Hindlimb muscle (tissue), 1 donor: ENCODE data around the gene IL1A. TPM values are rescaled to one million over a fixed set of nuclear protein-coding genes. Genes with fewer than 3 reads are reported as not detected.
"Not testable (repeated sequence)": the region's sequence is repeated elsewhere in the genome, so short reads cannot be mapped to it uniquely, and the experiment has no call there.

Source experiments
- DNase-seq: peaks from one replicate; pipeline ENCODE4 v3.0.0-alpha.2; 2013
- polyA plus RNA-seq: library from polyadenylated mRNA; unstranded; fragments of 120-200 nt; gene quantifications from one replicate; pipeline ENCODE4 v1.2.1, GENCODE V29; 2013; ENCODE audit not compliant: insufficient read length

IL1A gene, protein sequence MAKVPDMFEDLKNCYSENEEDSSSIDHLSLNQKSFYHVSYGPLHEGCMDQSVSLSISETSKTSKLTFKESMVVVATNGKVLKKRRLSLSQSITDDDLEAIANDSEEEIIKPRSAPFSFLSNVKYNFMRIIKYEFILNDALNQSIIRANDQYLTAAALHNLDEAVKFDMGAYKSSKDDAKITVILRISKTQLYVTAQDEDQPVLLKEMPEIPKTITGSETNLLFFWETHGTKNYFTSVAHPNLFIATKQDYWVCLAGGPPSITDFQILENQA
- not detected for polyA plus RNA-seq

DNA sequence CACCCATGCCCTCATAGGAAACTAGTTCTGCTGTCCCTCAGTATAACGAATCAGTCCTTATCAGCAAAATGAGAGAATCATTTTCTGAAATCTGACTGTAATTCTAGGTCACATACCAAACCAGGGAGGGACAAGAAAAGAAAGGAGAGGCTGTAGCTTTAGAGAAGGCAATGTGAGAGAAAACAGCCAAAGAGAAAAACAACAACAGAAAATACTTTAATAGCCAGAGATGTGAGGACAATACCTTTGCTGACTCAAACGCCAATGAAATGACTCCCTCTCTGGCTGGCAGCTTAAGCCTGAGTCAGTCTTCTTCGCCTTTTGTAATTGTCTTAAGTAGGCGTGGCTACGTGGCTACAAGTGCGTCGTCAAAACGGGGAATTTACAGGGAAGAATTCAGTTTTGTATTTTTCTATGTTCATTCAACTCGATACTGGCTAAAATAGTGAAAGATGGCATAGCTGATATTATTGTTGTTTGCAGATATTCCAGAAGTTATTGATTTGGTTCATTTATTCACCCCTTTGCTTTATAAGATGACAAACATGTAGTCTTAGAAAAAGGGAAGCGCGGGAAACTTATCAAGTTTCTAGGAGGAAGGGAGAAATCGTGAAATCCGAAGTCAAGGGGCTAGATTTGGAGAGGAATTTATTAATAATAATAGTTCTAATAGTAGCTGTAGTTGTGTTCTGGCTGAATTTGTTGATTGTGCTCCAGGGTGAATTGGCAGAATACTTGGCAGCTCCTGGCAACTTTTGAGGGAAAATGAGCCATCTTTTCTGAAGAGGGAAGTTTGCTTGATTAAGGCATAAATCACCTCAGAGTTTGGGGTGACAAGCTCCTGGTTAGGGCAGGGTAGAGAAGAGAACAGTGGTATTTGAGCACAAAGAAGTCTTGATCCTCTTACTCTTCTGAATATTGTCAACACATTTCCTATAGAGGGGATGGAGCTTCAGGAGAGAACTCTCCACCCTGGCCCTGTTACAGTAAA, at the start of gene IL1A:
Gene IL1A, minus strand, starts transcription at position 295 of the 991 bp plus-strand sequence. CDS start 723 bp downstream, outside the sequence.
- no peak for DNase-seq

DNA sequence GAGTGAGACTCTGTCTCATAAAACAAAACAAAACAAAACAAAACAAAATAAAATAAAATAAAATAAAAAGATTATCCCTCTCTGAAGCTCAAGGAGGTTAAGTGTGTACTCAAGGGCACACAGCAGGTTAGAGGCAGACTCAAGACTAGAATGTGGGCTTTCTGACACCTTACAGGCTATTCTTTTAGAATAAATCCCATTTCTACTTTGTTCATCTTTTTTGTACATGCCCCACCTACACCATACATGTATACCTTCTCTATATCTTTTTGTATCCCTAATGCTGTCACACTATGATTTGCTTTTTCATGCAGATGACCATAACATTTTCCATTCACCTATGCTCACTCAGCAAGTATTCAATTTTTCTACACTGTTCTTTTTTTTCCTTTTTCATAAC, 49.7 kb upstream of the IL1A start:
- DNase-seq = no peak

DNA sequence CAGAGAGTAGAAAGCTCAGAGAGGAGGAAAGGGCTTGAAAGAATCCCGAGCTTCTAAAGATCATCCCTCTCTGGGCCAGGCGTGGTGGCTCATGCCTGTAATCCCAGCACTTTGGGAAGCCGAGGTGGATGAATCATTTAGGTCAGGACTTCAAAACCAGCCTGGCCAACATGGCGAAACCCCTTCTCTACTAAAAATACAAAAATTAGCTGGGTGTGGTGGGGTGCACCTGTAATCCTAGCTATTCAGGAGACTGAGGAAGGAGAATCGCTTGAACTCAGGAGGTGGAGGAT, 49.3 kb upstream of the IL1A start:
- DNase-seq = not testable (repeated sequence)

DNA sequence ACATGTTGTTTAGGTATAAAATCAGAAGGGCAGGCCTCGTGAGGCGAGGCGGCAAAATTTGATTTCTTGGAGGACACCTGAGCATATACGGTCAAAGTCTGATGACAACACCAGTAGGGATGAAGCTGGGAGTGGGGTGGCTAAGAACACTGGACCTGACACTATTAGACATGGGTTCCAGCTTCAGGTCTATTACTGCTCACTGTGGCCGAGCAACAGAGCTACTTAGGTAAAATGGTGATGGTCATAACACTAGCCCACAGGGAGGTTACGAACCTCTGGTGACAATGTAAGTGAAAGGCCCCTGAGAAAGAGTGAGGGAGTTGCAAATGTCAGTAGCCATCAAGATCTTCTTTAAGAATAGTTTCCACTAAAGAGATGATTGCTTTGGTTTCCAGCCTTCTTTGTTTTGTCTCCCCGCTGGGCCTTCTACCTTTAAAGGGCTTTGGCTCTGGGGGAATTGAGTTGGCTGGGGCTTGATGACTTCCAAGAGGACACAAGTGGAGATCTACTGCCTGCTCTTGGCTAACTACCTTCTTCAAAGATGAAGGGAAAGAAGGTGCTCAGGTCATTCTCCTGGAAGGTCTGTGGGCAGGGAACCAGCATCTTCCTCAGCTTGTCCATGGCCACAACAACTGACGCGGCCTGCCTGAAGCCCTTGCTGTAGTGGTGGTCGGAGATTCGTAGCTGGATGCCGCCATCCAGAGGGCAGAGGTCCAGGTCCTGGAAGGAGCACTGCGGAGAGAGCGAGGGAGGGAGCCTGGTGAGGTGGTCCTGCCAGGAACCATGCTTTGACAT, 48.7 kb upstream of the IL1A start:
- no peak for DNase-seq

DNA sequence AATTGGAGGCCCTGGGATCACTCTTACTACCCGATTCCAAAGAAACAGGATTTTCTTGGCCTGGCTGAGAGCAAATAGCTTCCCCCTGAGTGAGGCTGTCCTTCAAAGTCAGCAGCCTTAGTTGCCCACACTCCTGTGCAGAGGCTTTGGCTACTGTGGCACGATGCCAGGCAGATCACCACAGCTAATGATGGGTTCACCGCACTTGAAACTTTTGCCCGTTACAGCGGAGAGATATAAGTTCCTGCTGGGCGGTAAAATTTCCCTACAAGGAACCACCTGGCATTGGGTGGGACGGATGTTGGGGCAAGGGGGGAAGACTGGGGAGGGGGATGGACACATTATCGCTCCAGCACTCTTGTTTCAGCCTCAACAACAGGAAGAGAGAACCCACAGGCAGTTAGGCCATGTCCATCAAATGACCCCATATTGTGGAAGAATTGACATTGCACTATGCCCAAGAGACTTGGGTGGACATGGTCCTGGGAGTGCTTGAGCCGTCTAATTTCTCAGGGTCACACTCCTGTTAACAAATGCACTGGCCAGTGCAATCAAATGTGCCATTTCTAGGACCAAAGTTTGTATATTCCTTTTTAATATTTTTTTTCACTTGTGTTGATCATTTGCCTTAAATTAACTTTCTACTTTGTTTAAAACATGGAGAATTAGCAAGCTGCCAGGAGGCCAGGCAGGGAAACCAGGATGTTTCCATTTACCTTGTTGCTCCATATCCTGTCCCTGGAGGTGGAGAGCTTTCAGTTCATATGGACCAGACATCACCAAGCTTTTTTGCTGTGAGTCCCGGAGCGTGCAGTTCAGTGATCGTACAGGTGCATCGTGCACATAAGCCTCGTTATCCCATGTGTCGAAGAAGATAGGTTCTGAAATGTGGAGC, 47.9 kb upstream of the IL1A start:
- DNase-seq = no peak

DNA sequence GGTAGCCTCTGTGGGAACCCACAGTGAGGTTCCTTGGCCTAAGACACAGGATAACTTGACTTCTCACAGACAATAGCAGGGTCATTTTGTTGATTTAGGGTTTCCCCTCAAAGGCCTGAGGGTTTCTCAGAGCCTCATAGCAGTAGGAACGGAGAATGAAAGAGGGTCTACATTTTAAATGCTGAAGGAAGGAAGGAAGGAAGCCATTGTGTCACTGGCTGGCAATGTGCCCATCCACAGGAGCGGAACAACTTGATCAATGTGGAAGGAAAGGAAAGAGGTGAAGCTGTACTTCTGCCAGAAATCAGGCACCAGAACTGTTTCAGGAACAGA, 47.2 kb upstream of the IL1A start:
- DNase-seq = no peak

DNA sequence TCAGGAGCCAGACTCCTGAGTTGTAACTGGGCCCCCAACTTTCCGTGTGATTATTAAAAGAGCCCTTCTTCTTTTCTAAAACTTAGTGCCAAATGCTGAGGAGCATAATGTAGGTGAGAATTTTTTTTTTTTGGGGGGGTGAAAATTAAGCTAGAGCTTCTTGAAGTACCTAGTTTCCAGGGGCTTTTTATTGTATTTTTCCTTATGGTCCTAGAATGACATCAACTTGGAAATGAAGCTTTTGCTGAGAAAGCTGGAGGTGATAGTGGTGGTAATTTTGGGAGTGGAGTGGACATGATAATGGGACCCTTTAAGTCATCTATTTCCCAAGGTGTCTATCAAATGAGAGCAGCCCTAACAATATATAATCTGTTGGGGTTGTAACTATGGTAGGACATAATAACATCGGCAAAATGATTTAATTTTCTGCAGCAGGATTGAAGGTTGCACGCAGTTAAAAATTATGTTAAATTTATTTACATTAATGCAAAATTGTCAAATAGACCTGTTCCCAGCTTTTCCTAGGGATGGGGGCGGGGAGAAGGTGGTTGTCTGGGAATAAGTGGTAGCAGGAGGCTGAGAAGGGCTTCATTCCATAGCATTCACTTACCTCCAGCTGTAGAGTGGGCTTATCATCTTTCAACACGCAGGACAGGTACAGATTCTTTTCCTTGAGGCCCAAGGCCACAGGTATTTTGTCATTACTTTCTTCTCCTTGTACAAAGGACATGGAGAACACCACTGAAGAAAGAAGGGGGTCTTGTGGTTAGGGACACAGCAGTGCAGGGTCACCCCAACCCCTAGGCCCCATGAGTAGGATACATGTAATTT, 46.6 kb upstream of the IL1A start:
- DNase-seq = no peak

DNA sequence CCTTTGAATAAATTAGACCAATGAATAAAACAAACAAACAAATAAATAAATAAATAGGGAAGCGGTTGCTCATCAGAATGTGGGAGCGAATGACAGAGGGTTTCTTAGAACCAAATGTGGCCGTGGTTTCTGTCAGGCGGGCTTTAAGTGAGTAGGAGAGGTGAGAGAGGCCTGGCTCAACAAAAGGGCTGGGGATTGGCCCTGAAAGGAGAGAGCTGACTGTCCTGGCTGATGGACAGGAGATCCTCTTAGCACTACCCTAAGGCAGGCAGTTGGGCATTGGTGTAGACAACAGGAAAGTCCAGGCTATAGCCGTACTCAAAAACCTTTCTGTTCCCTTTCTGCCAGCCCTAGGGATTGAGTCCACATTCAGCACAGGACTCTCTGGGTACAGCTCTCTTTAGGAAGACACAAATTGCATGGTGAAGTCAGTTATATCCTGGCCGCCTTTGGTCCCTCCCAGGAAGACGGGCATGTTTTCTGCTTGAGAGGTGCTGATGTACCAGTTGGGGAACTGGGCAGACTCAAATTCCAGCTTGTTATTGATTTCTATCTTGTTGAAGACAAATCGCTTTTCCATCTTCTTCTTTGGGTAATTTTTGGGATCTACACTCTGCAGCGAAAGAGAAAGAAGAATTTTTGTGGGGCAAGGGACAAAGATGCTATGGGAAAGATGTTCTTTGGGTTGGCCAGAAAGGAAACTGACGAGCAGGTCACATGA, 45.8 kb upstream of the IL1A start:
- DNase-seq = no peak

DNA sequence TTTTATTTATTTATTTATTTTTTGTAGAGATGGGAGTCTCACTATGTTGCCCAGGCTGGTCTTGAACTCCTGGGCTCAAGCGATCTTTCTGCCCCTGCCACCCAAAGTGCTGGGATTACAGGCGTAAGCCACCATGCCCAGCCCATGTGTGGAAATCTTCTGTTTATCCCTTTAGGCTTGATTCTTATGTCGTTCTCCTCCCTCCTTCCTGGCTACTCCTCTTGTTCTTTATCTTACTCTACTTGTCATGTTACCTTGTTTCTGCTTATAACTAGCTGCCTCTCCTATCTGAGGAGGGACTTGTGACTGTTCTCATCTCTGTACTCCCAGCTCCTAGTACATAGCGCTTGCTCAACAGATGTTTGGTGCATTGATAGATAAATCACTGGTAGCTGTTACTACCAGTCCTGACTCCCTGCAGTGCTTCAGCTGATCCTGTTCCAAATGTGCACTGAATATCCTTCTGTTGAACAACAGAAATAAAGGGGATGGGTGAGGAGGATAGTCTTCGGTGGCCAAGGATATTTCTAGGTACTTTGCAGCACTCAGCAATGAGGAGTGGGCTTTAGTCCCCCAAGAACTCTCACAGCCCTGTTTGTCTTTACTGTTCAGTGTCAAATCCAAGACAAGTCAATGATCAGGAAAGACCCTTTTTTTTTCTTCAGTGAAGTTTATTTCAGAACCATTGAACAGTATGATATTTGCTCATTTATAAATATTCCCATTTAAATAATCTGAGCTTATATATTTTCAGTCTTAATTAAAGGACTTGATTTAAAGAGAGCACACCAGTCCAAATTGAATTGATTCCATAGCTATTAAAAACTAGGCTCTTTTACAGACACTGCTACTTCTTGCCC, 45.0 kb upstream of the IL1A start:
- DNase-seq = no peak

DNA sequence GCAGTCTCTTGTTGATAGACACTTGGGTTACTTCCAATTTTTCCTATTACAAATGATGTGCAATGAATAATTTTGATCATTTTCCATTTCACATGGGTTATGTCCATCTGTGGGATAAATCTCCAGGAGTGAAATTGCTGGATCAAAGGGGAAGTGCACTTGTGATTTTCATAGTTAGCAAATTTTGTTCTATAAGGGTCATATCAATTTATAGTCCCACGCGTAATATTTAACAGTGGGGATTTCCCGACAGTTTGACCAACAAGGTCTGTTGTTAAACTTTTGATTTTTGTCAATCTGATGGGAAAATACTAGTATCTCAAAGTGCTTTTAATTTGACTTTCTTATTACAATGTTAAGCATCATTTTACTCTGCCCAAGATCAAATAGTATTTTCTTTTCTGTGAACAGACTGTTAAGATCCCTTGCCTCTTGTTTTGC, 44.0 kb upstream of the IL1A start:
- no peak for DNase-seq

DNA sequence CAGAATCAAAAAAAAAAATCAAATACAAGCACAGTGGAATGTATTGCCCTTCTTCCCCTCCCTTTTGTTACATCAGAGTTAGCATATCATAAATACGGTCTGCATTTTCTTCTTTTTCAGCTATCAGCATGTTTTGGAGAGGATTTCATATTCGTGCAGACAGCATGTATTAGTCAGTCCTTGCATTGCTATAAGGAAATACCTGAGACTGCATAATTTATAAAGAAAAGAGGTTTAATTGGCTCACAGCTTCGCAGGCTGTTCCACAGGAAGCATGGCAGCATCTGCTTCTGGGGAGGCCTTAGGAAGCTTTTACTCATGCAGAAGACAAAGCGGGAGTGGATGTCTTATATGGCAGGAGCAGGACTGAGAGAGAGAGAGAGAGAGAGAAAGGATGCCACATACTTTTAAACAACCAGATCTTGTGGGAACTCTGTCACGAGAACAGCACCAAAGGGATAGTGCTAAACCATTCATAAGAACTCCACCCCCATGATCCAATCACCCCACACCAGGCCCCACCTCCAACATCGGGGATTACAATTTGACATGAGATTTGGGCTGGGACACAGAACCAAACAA, 43.4 kb upstream of the IL1A start:
- no peak for DNase-seq

DNA sequence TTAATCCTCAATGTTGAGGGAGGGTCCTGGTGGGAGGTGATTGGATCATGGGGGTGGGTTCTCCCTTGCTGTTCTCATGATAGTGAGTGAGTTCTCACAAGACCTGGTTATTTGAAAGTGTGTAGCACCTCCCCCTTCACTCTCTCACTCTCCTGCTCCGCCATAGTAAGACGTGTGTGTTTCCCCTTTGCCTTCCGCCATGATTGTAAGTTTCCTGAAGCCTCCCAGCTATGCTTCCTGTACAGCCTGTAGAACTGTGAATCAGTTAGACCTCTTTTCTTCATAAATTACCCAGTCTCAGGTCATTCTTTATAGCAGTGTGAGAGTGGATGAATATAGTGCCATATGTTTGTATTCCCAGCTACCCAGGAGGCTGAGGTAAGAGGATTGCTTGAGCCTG, 42.7 kb upstream of the IL1A start:
- no peak for DNase-seq

DNA sequence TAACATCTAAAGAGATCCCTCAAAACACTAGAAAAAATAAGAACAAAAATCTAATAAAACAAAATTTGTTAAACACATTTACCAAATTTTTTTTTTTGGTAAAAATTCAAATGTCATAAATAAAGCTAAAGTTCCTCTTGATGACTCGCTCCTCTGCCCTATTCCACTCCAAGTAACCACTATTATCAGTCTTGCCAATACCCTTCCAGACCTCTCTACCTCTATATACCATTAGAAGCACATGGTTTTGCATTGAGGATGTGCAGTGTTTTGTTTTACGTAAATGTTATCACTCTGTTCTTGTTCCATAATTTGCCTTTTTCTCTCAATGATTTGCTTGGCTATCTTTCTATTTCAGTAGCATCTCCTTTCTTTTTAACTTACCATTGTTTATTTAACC, 41.4 kb upstream of the IL1A start:
- no peak for DNase-seq

DNA sequence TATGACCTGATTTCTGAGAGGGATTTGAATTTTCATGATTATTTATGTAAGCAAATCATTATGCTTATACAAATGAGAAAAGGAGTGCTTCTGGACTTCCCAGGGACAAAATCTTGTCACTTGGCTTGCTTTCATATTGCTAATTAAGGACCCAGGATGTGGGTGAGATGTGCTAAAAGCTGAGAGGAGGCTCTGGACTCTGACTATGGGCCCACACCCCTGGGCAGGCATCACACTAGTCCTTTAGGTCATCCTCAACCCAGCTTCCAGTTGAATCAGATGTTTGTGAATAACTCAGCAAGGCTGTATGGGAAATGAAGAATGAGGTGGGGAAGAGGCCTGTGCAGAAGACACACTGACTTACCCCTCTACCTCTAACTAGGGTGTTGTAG, 40.4 kb upstream of the IL1A start:
- DNase-seq = no peak

DNA sequence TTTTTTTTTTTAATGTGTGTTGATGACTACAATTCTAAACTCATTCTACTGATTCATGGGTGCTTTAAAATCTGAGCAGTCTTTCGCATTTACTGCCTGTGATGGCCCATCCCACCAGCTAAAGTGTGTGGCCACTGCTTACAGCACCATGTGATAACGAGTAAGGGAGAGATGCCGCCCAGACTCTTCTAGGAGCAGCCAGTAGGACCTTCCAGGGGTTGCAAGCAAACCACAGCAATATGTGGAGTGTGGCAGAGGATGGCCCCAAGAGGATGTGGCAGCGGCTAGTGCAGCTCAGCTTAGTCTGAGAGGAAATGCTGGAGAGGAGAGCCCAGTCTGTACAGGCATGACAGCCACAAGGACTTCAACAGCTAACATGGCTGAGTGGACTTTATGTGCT, 37.4 kb upstream of the IL1A start:
- no peak for DNase-seq

DNA sequence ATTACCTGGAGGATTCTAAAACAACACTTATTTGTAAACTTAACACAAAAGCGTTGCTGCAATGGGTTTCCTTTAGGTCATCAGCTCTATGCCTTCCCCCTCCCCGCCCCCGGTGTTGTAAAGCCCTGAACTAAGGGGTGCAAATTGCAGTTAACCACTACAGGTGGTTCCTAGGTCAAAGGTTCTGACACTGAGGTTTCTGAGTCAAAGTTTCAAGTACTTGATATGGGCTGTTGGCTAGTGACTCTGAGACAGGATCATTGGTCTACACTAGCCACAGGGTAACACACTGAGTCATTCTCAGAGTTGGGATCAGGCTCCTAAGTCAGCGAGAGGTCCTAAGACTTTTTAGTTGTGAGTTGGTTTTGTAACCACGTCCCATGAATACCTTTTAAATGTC, 36.8 kb upstream of the IL1A start:
- no peak for DNase-seq

DNA sequence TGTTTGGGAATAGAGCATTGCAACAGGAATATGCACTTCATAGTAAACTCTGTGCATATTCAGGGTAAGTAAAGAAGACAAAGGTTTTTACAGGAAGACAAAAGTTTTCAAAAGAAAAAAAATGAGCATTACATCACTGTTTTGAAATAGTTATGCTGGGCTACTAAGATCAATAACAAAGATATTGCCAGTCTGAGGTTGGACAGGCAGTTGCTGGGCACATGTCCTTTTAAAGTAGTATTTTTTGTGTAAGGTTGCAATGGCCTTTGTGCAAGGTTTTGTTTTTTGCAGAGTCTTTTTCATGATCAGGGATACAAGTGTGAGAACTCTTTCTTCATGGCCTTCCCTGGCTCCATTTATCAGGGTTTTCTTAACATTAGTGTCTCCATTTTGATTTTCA, 36.0 kb upstream of the IL1A start:
- DNase-seq = no peak

DNA sequence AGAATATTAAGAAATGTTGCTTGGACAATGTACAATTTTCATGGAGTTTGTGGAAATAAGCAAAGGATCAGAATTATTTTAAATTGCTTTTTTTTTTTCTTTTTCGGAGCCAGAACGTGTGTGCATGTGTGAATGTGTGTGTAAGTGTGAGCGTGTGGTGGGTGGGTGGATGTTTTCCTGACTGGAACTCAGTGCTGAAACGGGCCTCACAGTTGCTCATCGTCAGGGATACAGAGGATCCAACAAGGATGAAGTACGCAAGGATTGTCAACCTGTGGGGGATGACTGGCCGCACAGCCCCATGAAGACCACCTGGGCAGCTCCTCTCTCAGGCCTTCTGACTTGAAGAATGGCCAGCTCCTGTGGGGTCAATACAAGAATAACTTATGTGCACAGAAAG, 34.8 kb upstream of the IL1A start:
- DNase-seq = no peak
